Stomach (tissue), 4 donors: ENCODE measurements around the gene MEF2A.

ENCODE experiments used
- POLR2A ChIP-seq, 4 donors: fragments of 450-650 bp; IDR thresholded peaks; one replicate each; pipeline ENCODE4 v1.6.1; 2016; ENCODE audit warnings: antibody characterized with exemption in 4 of 4, control low read depth in 2 of 4, mild to moderate bottlenecking in 1 of 4, moderate library complexity in 1 of 4
- TF ChIP-seq, protein P1 (sequence below), 7 experiments: fragments of 450-650 bp in 4 of 7; fragments of 200-600 bp in 3 of 7; sonication (generic) in 3 of 7; IDR thresholded peaks; one replicate each; pipeline ENCODE4 v1.5.1; 2016 to 2019; ENCODE audit warnings: antibody characterized with exemption in 7 of 7, control low read depth in 2 of 7, mild to moderate bottlenecking in 1 of 7

- TF ChIP-seq, protein P1, sequence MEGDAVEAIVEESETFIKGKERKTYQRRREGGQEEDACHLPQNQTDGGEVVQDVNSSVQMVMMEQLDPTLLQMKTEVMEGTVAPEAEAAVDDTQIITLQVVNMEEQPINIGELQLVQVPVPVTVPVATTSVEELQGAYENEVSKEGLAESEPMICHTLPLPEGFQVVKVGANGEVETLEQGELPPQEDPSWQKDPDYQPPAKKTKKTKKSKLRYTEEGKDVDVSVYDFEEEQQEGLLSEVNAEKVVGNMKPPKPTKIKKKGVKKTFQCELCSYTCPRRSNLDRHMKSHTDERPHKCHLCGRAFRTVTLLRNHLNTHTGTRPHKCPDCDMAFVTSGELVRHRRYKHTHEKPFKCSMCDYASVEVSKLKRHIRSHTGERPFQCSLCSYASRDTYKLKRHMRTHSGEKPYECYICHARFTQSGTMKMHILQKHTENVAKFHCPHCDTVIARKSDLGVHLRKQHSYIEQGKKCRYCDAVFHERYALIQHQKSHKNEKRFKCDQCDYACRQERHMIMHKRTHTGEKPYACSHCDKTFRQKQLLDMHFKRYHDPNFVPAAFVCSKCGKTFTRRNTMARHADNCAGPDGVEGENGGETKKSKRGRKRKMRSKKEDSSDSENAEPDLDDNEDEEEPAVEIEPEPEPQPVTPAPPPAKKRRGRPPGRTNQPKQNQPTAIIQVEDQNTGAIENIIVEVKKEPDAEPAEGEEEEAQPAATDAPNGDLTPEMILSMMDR (IDR thresholded peaks at IDR 0.05), result no peak
- no peak for TF ChIP-seq POLR2A (IDR thresholded peaks at IDR 0.05)
Observed at GRCh38 chr15:99594916-99595315, 29.1 kb downstream of the MEF2A start.
